Activated T-cell treated with anti-CD3 and anti-CD28 coated beads for 1 hour (primary cell): ENCODE results near the gene SCGB3A1.

ENCODE experiments used
- DNase-seq: peaks from one replicate; pipeline ENCODE4 v3.0.0-alpha.2; 2020; ENCODE audit warnings: low read depth

Gene SCGB3A1

GRCh38 chr5:180591311-180591887 is at the start of gene SCGB3A1:
SCGB3A1 (minus strand) TSS chr5:180591499; CDS start chr5:180591462, 37 bp downstream.
- DNase-seq, result no peak

GRCh38 chr5:180640611-180640860 is 49.2 kb upstream of the SCGB3A1 start:
- no peak for DNase-seq

GRCh38 chr5:180639741-180640610 is 48.7 kb upstream of the SCGB3A1 start:
- DNase-seq, result no peak

- DNase-seq, result no peak
These were observed 48.0 kb upstream of the SCGB3A1 start for GRCh38 chr5:180639287-180639686.

- DNase-seq, result no peak
These were observed 46.8 kb upstream of the SCGB3A1 start for GRCh38 chr5:180637962-180638680.

GRCh38 chr5:180636403-180637075 is 45.2 kb upstream of the SCGB3A1 start:
- DNase-seq, result no peak

- DNase-seq, result no peak
These were observed 44.7 kb upstream of the SCGB3A1 start for GRCh38 chr5:180636016-180636402.

- DNase-seq, result no peak
These were observed 42.2 kb upstream of the SCGB3A1 start for GRCh38 chr5:180633283-180634177.

- no peak for DNase-seq
These were observed 41.5 kb upstream of the SCGB3A1 start for GRCh38 chr5:180632768-180633167.

- DNase-seq, result no peak
These were observed 40.5 kb upstream of the SCGB3A1 start for GRCh38 chr5:180631549-180632383.

- DNase-seq, result no peak
These were observed 39.1 kb upstream of the SCGB3A1 start for GRCh38 chr5:180630426-180630825.

- DNase-seq, result no peak
These were observed 38.6 kb upstream of the SCGB3A1 start for GRCh38 chr5:180629831-180630382.

GRCh38 chr5:180628827-180629750 is 37.8 kb upstream of the SCGB3A1 start:
- DNase-seq, result no peak

- DNase-seq, result no peak
These were observed 36.9 kb upstream of the SCGB3A1 start for GRCh38 chr5:180628211-180628610.

GRCh38 chr5:180627386-180628120 is 36.3 kb upstream of the SCGB3A1 start:
- DNase-seq, result no peak

GRCh38 chr5:180626661-180627385 is 35.5 kb upstream of the SCGB3A1 start:
- DNase-seq, result no peak

- no peak for DNase-seq
These were observed 34.7 kb upstream of the SCGB3A1 start for GRCh38 chr5:180625791-180626660.
